Psoas muscle (tissue), 8 donors: ENCODE data around the gene GTSF1L. TPM values are rescaled to one million over a fixed set of nuclear protein-coding genes. Genes with fewer than 3 reads are reported as not detected.

Source experiments
- ATAC-seq, 4 donors: fragments of 200-7000 bp; cut with Tn5 transposase; one replicate each; pipeline ENCODE4 v1.9.1; 2020; ENCODE audit warnings: moderate library complexity in 3 of 4, mild to moderate bottlenecking in 2 of 4
- DNase-seq, 2 donors: peaks; one replicate each; pipeline ENCODE4 v3.0.0-alpha.2; 2020
- H3K27ac ChIP-seq: fragments of 200-600 bp; one replicate; pipeline ENCODE4 v1.8.0; 2022
- H3K27me3 ChIP-seq, 3 donors: fragments of 200-600 bp in 1 of 3; one replicate each; pipeline versions ENCODE4 v1.6.1 to v1.8.0; 2013 to 2022; ENCODE audit warnings: low read length in 2 of 3, mild to moderate bottlenecking in 2 of 3, moderate library complexity in 1 of 3; ENCODE audit not compliant: insufficient read depth in 3 of 3
- H3K36me3 ChIP-seq, 2 donors: fragments of 200-600 bp in 1 of 2; one replicate each; pipeline versions ENCODE4 v1.6.1 to v1.8.0; 2013 to 2022; ENCODE audit warnings: low read depth in 1 of 2, mild to moderate bottlenecking in 1 of 2, moderate library complexity in 1 of 2; ENCODE audit not compliant: insufficient read depth in 1 of 2
- H3K4me1 ChIP-seq: fragments of 200-600 bp; one replicate; pipeline ENCODE4 v1.8.0; 2022
- H3K4me3 ChIP-seq: fragments of 200-600 bp; one replicate; pipeline ENCODE4 v1.8.0; 2022; ENCODE audit warnings: mild to moderate bottlenecking
- H3K9me3 ChIP-seq: fragments of 200-600 bp; one replicate; pipeline ENCODE4 v1.8.0; 2022
- CTCF ChIP-seq: fragments of 200-600 bp; IDR thresholded peaks from one replicate; pipeline ENCODE4 v1.8.0; 2022; ENCODE audit warnings: antibody characterized with exemption
- WGBS, 3 donors: extraction: QIAGEN DNeasy Blood & Tissue Kit; methylation state at CpG; one replicate each; pipeline versions ENCODE4 v1.1.6 to v1.1.7; 2013; 5-methylcytosine and 5-hydroxymethylcytosine counted together
- intact Hi-C, 2 donors: fragments of 100-400 bp; cut with DNase I; formaldehyde crosslinking; loops; one replicate each; pipeline versions ENCODE4 v1.11.0 to v1.14.2; 2022
- long read RNA-seq, 2 donors: library from polyadenylated mRNA; unstranded; transcript quantifications; one replicate each; pipeline ENCODE4 v2.0.0, GENCODE V29; 2021
- polyA plus RNA-seq, 3 donors: library from polyadenylated mRNA; stranded (reverse); fragments of 200-250 nt; gene quantifications; one replicate each; pipeline ENCODE4 v1.2.3, GENCODE V29; 2013
- total RNA-seq, 4 donors: library from RNA; stranded (reverse); fragmentation: NEBNext Ultra II Directional in 2 of 4; extraction: Animal tissue kit (Norgen Biotek cat#: 25700) in 2 of 4; gene quantifications; one replicate each; pipeline versions ENCODE4 v1.2.1 to v1.2.4, GENCODE V29; 2021 to 2023
- donor health status: healthy with polysubstance abuse.
- donor health status: DM: no; HTN: no; CAD: no; lungs with moderate emphysema.
- donor health status: Bipolar disorder and iron deficiency.
- donor health status: healthy.
- donor health status: DM: yes; HTN: yes; CAD: no.
- donor health status: DM: no; HTN: no; CAD: no.
- donor health status: DM: no; HTN: no; CAD: no.
- donor health status: DM: yes; HTN: yes; CAD: no.

The GTSF1L gene
- not detected for total RNA-seq
- polyA plus RNA-seq = not detected
- long read RNA-seq, donor 1 = 0 reads
- long read RNA-seq, donor 2 = 0 reads

- Histone ChIP-seq H3K9me3 (no peaks in the 10 kb centered on the region), H3K4me3 (no peak within 1 kb of the TSS), H3K27ac (no peak within 1 kb of the TSS), H3K36me3 (no peaks in the 10 kb centered on the region), H3K27me3 (peaks cover 0 to 4% (median 0%) of the 10 kb centered on the region in 3 donors), H3K4me1 (no peaks in the 10 kb centered on the region)
- intact Hi-C loops = no loop called here
- no peak for TF ChIP-seq CTCF
- ATAC-seq = no peak
- 50 to 52% (median 50%) methylated on average over 11 of the region's 11 CpGs for WGBS, 3 donors
- no peak for DNase-seq
Measured at GRCh38 chr20:43726811-43727338, at the start of gene GTSF1L. Gene GTSF1L, minus strand, starts transcription at chr20:43727002. Its CDS starts 308 bp downstream, at chr20:43726694.

GRCh38 chr20:43774754-43775153 is 48.0 kb upstream of the GTSF1L start:
- Histone ChIP-seq H3K27ac (no peak overlapping the region), H3K36me3 (no peaks in the 10 kb centered on the region), H3K27me3 (peaks cover 0 to 20% (median 0%) of the 10 kb centered on the region in 3 donors), H3K4me1 (no peaks in the 10 kb centered on the region), H3K4me3 (no peak overlapping the region), H3K9me3 (peaks cover 9% of the 10 kb centered on the region)
- no peak for DNase-seq
- no peak for TF ChIP-seq CTCF
- 82 to 86% (median 86%) methylated on average over 10 of the region's 10 CpGs for WGBS, 3 donors
- intact Hi-C loops = no loop called here
- ATAC-seq = no peak

- 81 to 86% (median 83%) methylated on average over 9 of the region's 9 CpGs for WGBS, 3 donors
- Histone ChIP-seq H3K27me3 (peaks cover 0 to 40% (median 4%) of the 10 kb centered on the region in 3 donors), H3K36me3 (no peaks in the 10 kb centered on the region), H3K9me3 (no peaks in the 10 kb centered on the region), H3K4me1 (no peaks in the 10 kb centered on the region), H3K4me3 (no peak overlapping the region), H3K27ac (no peak overlapping the region)
- TF ChIP-seq CTCF = no peak
- no peak for DNase-seq
- ATAC-seq = no peak
- intact Hi-C loops = no loop called here
Measured at GRCh38 chr20:43771503-43772190, 44.8 kb upstream of the GTSF1L start.

- Histone ChIP-seq H3K9me3 (no peaks in the 10 kb centered on the region), H3K4me1 (no peaks in the 10 kb centered on the region), H3K27me3 (peaks cover 0 to 49% (median 7%) of the 10 kb centered on the region in 3 donors), H3K4me3 (no peak overlapping the region), H3K36me3 (no peaks in the 10 kb centered on the region), H3K27ac (no peak overlapping the region)
- intact Hi-C loops = no loop called here
- TF ChIP-seq CTCF = no peak
- 52 to 61% (median 57%) methylated on average over 3 of the region's 3 CpGs for WGBS, 3 donors
- DNase-seq = no peak
- ATAC-seq = no peak
Measured at GRCh38 chr20:43770342-43770741, 43.5 kb upstream of the GTSF1L start.
